Keratinocyte (primary cell): ENCODE measurements around the gene GALNT2. TPM values are rescaled to one million over a fixed set of nuclear protein-coding genes. Genes with fewer than 3 reads are reported as not detected.

Experiments used
- DNase-seq: peaks from one replicate; pipeline ENCODE4 v3.0.0-alpha.2; 2011; ENCODE audit warnings: low read depth, missing footprints, low spot score
- FAIRE-seq: peaks from 2 replicates; lab custom pipeline; 2011; peaks lifted over from hg19 to GRCh38; lab: Jason Lieb, UNC
- H2AFZ ChIP-seq: 2 replicates; pipeline ENCODE4 v1.6.0; 2012; ENCODE audit warnings: low read length, control low read depth, inconsistent platforms; ENCODE audit not compliant: control insufficient read depth
- H3K27ac ChIP-seq: 2 replicates; pipeline ENCODE4 v1.5.1; 2011; ENCODE audit warnings: low read length; ENCODE audit not compliant: control insufficient read depth, insufficient read depth
- H3K27me3 ChIP-seq: 3 replicates; pipeline ENCODE4 v1.6.0; 2011; ENCODE audit warnings: low read length; ENCODE audit not compliant: control insufficient read depth, insufficient read depth; ENCODE audit errors: extremely low read depth
- H3K36me3 ChIP-seq, 2 experiments: 2 replicates in 1 of 2; 3 replicates in 1 of 2; pipeline ENCODE4 v1.5.1; 2011; ENCODE audit warnings: low read length in 2 of 2, mild to moderate bottlenecking in 1 of 2; ENCODE audit not compliant: control insufficient read depth in 2 of 2, insufficient read depth in 2 of 2; ENCODE audit errors: extremely low read depth in 1 of 2
- H3K4me1 ChIP-seq: 3 replicates; pipeline ENCODE4 v1.5.1; 2011; ENCODE audit warnings: low read length; ENCODE audit not compliant: control insufficient read depth, insufficient read depth; ENCODE audit errors: extremely low read depth
- H3K4me2 ChIP-seq: 3 replicates; pipeline ENCODE4 v1.6.0; 2011; ENCODE audit warnings: low read depth, low read length; ENCODE audit not compliant: control insufficient read depth, insufficient read depth; ENCODE audit errors: extremely low read depth
- H3K4me3 ChIP-seq, 3 experiments: fragments of 200-600 bp in 1 of 3; sonication (generic) in 1 of 3; 2 replicates in 2 of 3; 3 replicates in 1 of 3; pipeline ENCODE4 v1.5.1; 2011 to 2016; ENCODE audit warnings: low read length in 3 of 3, mild to moderate bottlenecking in 3 of 3, control low read depth in 2 of 3, inconsistent platforms in 1 of 3, low read depth in 1 of 3, mixed read lengths in 1 of 3, mixed run types in 1 of 3, moderate library complexity in 1 of 3; ENCODE audit not compliant: control insufficient read depth in 2 of 3, insufficient read depth in 2 of 3; ENCODE audit errors: extremely low read depth in 1 of 3
- H3K79me2 ChIP-seq: 2 replicates; pipeline ENCODE4 v1.6.0; 2012; ENCODE audit warnings: low read length; ENCODE audit not compliant: control insufficient read depth, insufficient read depth
- H3K9ac ChIP-seq: 3 replicates; pipeline ENCODE4 v1.6.0; 2011; ENCODE audit warnings: low read length; ENCODE audit not compliant: control insufficient read depth, insufficient read depth; ENCODE audit errors: extremely low read depth
- H3K9me1 ChIP-seq: 3 replicates; pipeline ENCODE4 v1.6.0; 2011; ENCODE audit warnings: low read length; ENCODE audit not compliant: control insufficient read depth, insufficient read depth; ENCODE audit errors: extremely low read depth
- H3K9me3 ChIP-seq: 2 replicates; pipeline ENCODE4 v1.5.1; 2012; ENCODE audit warnings: low read depth, low read length; ENCODE audit not compliant: control insufficient read depth
- H4K20me1 ChIP-seq: 3 replicates; pipeline ENCODE4 v1.6.0; 2011; ENCODE audit warnings: low read length; ENCODE audit not compliant: control insufficient read depth, insufficient read depth; ENCODE audit errors: extremely low read depth
- CTCF ChIP-seq, 3 experiments: IDR thresholded peaks in 1 of 3; conservative IDR thresholded peaks in 1 of 3; optimal IDR thresholded peaks in 1 of 3; 2 replicates in 2 of 3; 3 replicates in 1 of 3; pipeline versions ENCODE3 to v1.5.1; 2011; ENCODE audit warnings: low read length in 3 of 3, mild to moderate bottlenecking in 3 of 3, moderate library complexity in 2 of 3, control low read depth in 1 of 3, inconsistent platforms in 1 of 3; ENCODE audit not compliant: insufficient read depth in 2 of 3; ENCODE audit errors: extremely low read depth in 1 of 3
- EZH2 ChIP-seq: IDR thresholded peaks from one replicate; pipeline ENCODE4 v1.6.1; 2012; ENCODE audit warnings: inconsistent platforms, mild to moderate bottlenecking, low read length, moderate library complexity
- dilution Hi-C: fragments of 300-500 bp; cut with MboI; formaldehyde crosslinking; loops from one replicate; pipeline ENCODE4 v1.7.0; 2020; ENCODE audit warnings: low sequenced_read_pairs; ENCODE audit not compliant: extremely low pct_ligation_motif_present
- polyA plus RNA-seq, 5 experiments: library from polyadenylated mRNA; depleted of rRNA in 3 of 5; stranded (reverse) in 3 of 5; stranded (forward) in 1 of 5; unstranded in 1 of 5; fragments of >200 nt; gene quantifications; 1 replicate in 1 of 5; 2 replicates in 3 of 5; 3 replicates in 1 of 5; pipeline versions ENCODE4 v1.2.1 to v1.2.3, GENCODE V29; 2011 to 2012; ENCODE audit warnings: missing spikeins in 2 of 5, low read depth in 1 of 5, low replicate concordance in 1 of 5

GALNT2 gene
- polyA plus RNA-seq, 1 donor (not counting 4 experiments of a cell fraction or from before 2014, with no cell fraction given), result 61.7 TPM

- peaks cover 3% of the 10 kb centered on the region for H3K9me1 ChIP-seq
- no peak overlapping the region for H3K4me3 ChIP-seq
- H4K20me1 ChIP-seq, result peaks cover 2% of the 10 kb centered on the region
- no peak overlapping the region for H3K9ac ChIP-seq
- no peak for FAIRE-seq
- DNase-seq, result no peak
- TF ChIP-seq EZH2 (no peak), CTCF (optimal IDR thresholded peaks at IDR 0.05 in 1 of 3, IDR thresholded peaks at IDR 0.05 in 1 of 3, conservative IDR thresholded peaks at IDR 0.05 in 1 of 3; ENCODE audit: extremely low read depth in 1 of 3, insufficient read depth in 2 of 3, low read length in 3 of 3) (no peak)
- H3K9me3 ChIP-seq, result no peaks in the 10 kb centered on the region
- peaks cover 30% of the 10 kb centered on the region for H3K4me1 ChIP-seq
- H3K36me3 ChIP-seq, result no peaks in the 10 kb centered on the region
- peaks cover 90% of the 10 kb centered on the region for H3K79me2 ChIP-seq
- H3K4me2 ChIP-seq, result no peak overlapping the region
- H3K27me3 ChIP-seq, result no peaks in the 10 kb centered on the region
- dilution Hi-C loops, result no loop called here
- no peak overlapping the region for H2AFZ ChIP-seq
- H3K27ac ChIP-seq, result no peak overlapping the region
Observed at GRCh38 chr1:230128569-230129285, 61.7 kb downstream of the GALNT2 start.

GRCh38 chr1:230129341-230129740 lies 62.3 kb downstream of the GALNT2 start:
- DNase-seq (no peak), FAIRE-seq (no peak)
- H2AFZ ChIP-seq, result no peak overlapping the region
- H3K27me3 ChIP-seq, result no peaks in the 10 kb centered on the region
- dilution Hi-C loops, result no loop called here
- H3K9me3 ChIP-seq, result no peaks in the 10 kb centered on the region
- no peak overlapping the region for H3K27ac ChIP-seq
- no peak overlapping the region for H3K4me2 ChIP-seq
- no peak overlapping the region for H3K9ac ChIP-seq
- peaks cover 3% of the 10 kb centered on the region for H3K9me1 ChIP-seq
- H3K4me1 ChIP-seq, result peaks cover 27% of the 10 kb centered on the region
- TF ChIP-seq CTCF (optimal IDR thresholded peaks at IDR 0.05 in 1 of 3, IDR thresholded peaks at IDR 0.05 in 1 of 3, conservative IDR thresholded peaks at IDR 0.05 in 1 of 3; ENCODE audit: extremely low read depth in 1 of 3, insufficient read depth in 2 of 3, low read length in 3 of 3) (no peak), EZH2 (no peak)
- H3K79me2 ChIP-seq, result peaks cover 85% of the 10 kb centered on the region
- peaks cover 2% of the 10 kb centered on the region for H4K20me1 ChIP-seq
- H3K4me3 ChIP-seq, result no peak overlapping the region
- no peaks in the 10 kb centered on the region for H3K36me3 ChIP-seq
